Non-pigmented ciliary epithelial cell (primary cell): Measurements from ENCODE around the gene RPTOR.

Source experiments
- DNase-seq: peaks from one replicate; pipeline ENCODE4 v3.0.0-alpha.2; 2010; ENCODE audit warnings: low read depth

Gene RPTOR

GRCh38 chr17:80916246-80916645 lies 371.6 kb downstream of the RPTOR start:
- no peak for DNase-seq

- DNase-seq = no peak
Measured at GRCh38 chr17:80917716-80918560, 373.3 kb downstream of the RPTOR start.

- no peak for DNase-seq
Measured at GRCh38 chr17:80918731-80919130, 374.1 kb downstream of the RPTOR start.

GRCh38 chr17:80919331-80920311 lies 375.0 kb downstream of the RPTOR start:
- DNase-seq = no peak

- no peak for DNase-seq
Measured at GRCh38 chr17:80920441-80920840, 375.8 kb downstream of the RPTOR start.

- no peak for DNase-seq
Measured at GRCh38 chr17:80921159-80921558, 376.5 kb downstream of the RPTOR start.

- DNase-seq = no peak
Measured at GRCh38 chr17:80921741-80922579, 377.3 kb downstream of the RPTOR start.

GRCh38 chr17:80922580-80923160 lies 378.0 kb downstream of the RPTOR start:
- no peak for DNase-seq

- DNase-seq = no peak
Measured at GRCh38 chr17:80923211-80924110, 378.8 kb downstream of the RPTOR start.

GRCh38 chr17:80924111-80924806 lies 379.6 kb downstream of the RPTOR start:
- no peak for DNase-seq

GRCh38 chr17:80924807-80925610 lies 380.4 kb downstream of the RPTOR start:
- no peak for DNase-seq

GRCh38 chr17:80925688-80926335 lies 381.2 kb downstream of the RPTOR start:
- DNase-seq = no peak

GRCh38 chr17:80926591-80927250 lies 382.1 kb downstream of the RPTOR start:
- DNase-seq = no peak

- DNase-seq = no peak
Measured at GRCh38 chr17:80927791-80928216, 383.2 kb downstream of the RPTOR start.

GRCh38 chr17:80929449-80929848 lies 384.8 kb downstream of the RPTOR start:
- DNase-seq = no peak

- no peak for DNase-seq
Measured at GRCh38 chr17:80930335-80931279, 386.0 kb downstream of the RPTOR start.
